Measurements from ENCODE around the gene SH3PXD2A. TPM values are rescaled to one million over a fixed set of nuclear protein-coding genes. Genes with fewer than 3 reads are reported as not detected.
"Not testable (repeated sequence)": the region's sequence is repeated elsewhere in the genome, so short reads cannot be mapped to it uniquely, and the experiment has no call there.

SH3PXD2A gene
- total RNA-seq, 1 donor, result 29.0 TPM

GRCh38 chr10:103635580-103635979, 219.8 kb downstream of the SH3PXD2A start:
- Histone ChIP-seq H3K9me3 (ENCODE audit: low read depth, low read length) (no peaks in the 10 kb centered on the region), H3K79me2 (ENCODE audit: insufficient read depth, low read length) (peaks cover 56% of the 10 kb centered on the region), H2AFZ (ENCODE audit: low read length) (no peak overlapping the region), H3K4me2 (ENCODE audit: insufficient read depth, low read length) (no peak overlapping the region), H3K4me1 (ENCODE audit: insufficient read depth, low read length) (peaks cover 47% of the 10 kb centered on the region), H3K36me3 (ENCODE audit: insufficient read depth, low read length) (peaks cover 31% of the 10 kb centered on the region), H3K27ac (ENCODE audit: low read depth, low read length) (peak overlapping the region; percentile 37), H4K20me1 (ENCODE audit: insufficient read depth, low read length) (peaks cover 21% of the 10 kb centered on the region), H3K4me3 (ENCODE audit: insufficient read depth, low read length) (no peak overlapping the region), H3K27me3 (ENCODE audit: insufficient read depth, low read length) (no peaks in the 10 kb centered on the region)
- TF ChIP-seq CTCF (IDR thresholded peaks at IDR 0.05; ENCODE audit: extremely low read depth, low read depth, low read length), result no peak
- no peak for DNase-seq (ENCODE audit: insufficient read length, low spot score, missing footprints)

- H3K27ac ChIP-seq (ENCODE audit: low read depth, low read length), result no peak overlapping the region
- H3K4me3 ChIP-seq (ENCODE audit: insufficient read depth, low read length), result no peak overlapping the region
- peaks cover 25% of the 10 kb centered on the region for H4K20me1 ChIP-seq (ENCODE audit: insufficient read depth, low read length)
- TF ChIP-seq CTCF (IDR thresholded peaks at IDR 0.05; ENCODE audit: extremely low read depth, low read depth, low read length), result no peak
- H2AFZ ChIP-seq (ENCODE audit: low read length), result no peak overlapping the region
- peaks cover 57% of the 10 kb centered on the region for H3K79me2 ChIP-seq (ENCODE audit: insufficient read depth, low read length)
- DNase-seq (ENCODE audit: insufficient read length, low spot score, missing footprints), result no peak
- no peaks in the 10 kb centered on the region for H3K27me3 ChIP-seq (ENCODE audit: insufficient read depth, low read length)
- H3K36me3 ChIP-seq (ENCODE audit: insufficient read depth, low read length), result peaks cover 39% of the 10 kb centered on the region
- no peak overlapping the region for H3K4me2 ChIP-seq (ENCODE audit: insufficient read depth, low read length)
- H3K4me1 ChIP-seq (ENCODE audit: insufficient read depth, low read length), result peaks cover 36% of the 10 kb centered on the region
- H3K9me3 ChIP-seq (ENCODE audit: low read depth, low read length), result no peaks in the 10 kb centered on the region
These were observed 221.5 kb downstream of the SH3PXD2A start for GRCh38 chr10:103633846-103634245.

GRCh38 chr10:103632871-103633270, 222.5 kb downstream of the SH3PXD2A start:
- peaks cover 26% of the 10 kb centered on the region for H3K4me1 ChIP-seq (ENCODE audit: insufficient read depth, low read length)
- H3K9me3 ChIP-seq (ENCODE audit: low read depth, low read length); H2AFZ ChIP-seq (ENCODE audit: low read length); H3K4me3 ChIP-seq (ENCODE audit: insufficient read depth, low read length); H3K27me3 ChIP-seq (ENCODE audit: insufficient read depth, low read length); DNase-seq (ENCODE audit: insufficient read length, low spot score, missing footprints); H3K4me2 ChIP-seq (ENCODE audit: insufficient read depth, low read length); H3K27ac ChIP-seq (ENCODE audit: low read depth, low read length): not testable (repeated sequence)
- H3K79me2 ChIP-seq (ENCODE audit: insufficient read depth, low read length), result peaks cover 55% of the 10 kb centered on the region
- H4K20me1 ChIP-seq (ENCODE audit: insufficient read depth, low read length), result peaks cover 29% of the 10 kb centered on the region
- peaks cover 48% of the 10 kb centered on the region for H3K36me3 ChIP-seq (ENCODE audit: insufficient read depth, low read length)

- H3K36me3 ChIP-seq (ENCODE audit: insufficient read depth, low read length), result peaks cover 54% of the 10 kb centered on the region
- H3K4me3 ChIP-seq (ENCODE audit: insufficient read depth, low read length), result no peak overlapping the region
- no peak for TF ChIP-seq CTCF (IDR thresholded peaks at IDR 0.05; ENCODE audit: extremely low read depth, low read depth, low read length)
- no peak overlapping the region for H2AFZ ChIP-seq (ENCODE audit: low read length)
- no peak overlapping the region for H3K27ac ChIP-seq (ENCODE audit: low read depth, low read length)
- peaks cover 29% of the 10 kb centered on the region for H4K20me1 ChIP-seq (ENCODE audit: insufficient read depth, low read length)
- DNase-seq (ENCODE audit: insufficient read length, low spot score, missing footprints), result peak; percentile 55
- peaks cover 55% of the 10 kb centered on the region for H3K79me2 ChIP-seq (ENCODE audit: insufficient read depth, low read length)
- no peaks in the 10 kb centered on the region for H3K9me3 ChIP-seq (ENCODE audit: low read depth, low read length)
- H3K27me3 ChIP-seq (ENCODE audit: insufficient read depth, low read length), result no peaks in the 10 kb centered on the region
- H3K4me2 ChIP-seq (ENCODE audit: insufficient read depth, low read length), result no peak overlapping the region
- H3K4me1 ChIP-seq (ENCODE audit: insufficient read depth, low read length), result peaks cover 20% of the 10 kb centered on the region
These were observed 223.1 kb downstream of the SH3PXD2A start for GRCh38 chr10:103632247-103632642.
